GM19395 (cell line): ENCODE results near the gene TSPAN9.

Source experiments
- ATAC-seq: cut with Tn5 transposase; IDR thresholded peaks from one replicate; pipeline ENCODE4 v1.9.1; 2021; ENCODE audit warnings: mild to moderate bottlenecking, moderate library complexity; ENCODE audit not compliant: unreplicated experiment

TSPAN9 gene

DNA sequence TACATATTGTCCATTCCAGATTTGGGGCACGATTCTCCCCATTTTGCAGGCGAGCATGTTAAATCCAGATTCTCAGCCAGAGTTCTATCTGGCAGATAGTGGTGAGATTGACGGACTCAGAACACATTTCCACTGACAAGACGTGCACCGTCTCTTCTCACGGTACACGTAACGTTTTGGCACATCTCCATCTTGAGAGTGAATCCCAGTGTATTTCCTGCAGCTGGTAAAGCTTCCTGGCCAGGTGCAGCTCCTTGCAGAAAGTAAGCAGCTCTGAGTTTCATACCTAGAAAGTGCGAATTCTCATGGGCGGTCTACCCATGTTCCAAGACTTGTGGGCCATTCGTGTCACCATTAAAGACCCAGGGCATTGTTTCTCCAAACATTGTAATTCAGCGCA, 102.6 kb downstream of the TSPAN9 start:
- no peak for ATAC-seq

DNA sequence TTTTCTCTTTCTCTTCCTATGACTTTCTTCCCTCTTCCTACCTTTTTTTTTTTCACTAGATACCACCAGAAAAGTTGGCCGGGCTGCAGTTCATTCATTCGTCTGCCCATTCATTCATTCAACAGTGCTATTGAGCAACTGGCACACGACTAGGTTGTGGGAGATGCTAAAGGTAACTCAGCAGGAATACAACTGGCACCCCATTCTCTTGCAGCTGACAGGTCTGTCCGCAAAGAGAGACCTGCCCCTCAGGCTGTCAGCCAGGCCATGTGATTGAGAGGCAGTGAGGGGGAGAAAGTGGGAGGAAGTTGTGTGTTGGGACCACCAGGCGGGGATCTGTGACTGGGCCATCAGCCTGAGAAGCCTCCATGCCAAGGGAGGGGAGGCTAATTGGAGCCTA, 105.2 kb downstream of the TSPAN9 start:
- ATAC-seq = no peak

- ATAC-seq = no peak
These were observed 107.3 kb downstream of the TSPAN9 start for GRCh38 chr12:3184485-3184884.

DNA sequence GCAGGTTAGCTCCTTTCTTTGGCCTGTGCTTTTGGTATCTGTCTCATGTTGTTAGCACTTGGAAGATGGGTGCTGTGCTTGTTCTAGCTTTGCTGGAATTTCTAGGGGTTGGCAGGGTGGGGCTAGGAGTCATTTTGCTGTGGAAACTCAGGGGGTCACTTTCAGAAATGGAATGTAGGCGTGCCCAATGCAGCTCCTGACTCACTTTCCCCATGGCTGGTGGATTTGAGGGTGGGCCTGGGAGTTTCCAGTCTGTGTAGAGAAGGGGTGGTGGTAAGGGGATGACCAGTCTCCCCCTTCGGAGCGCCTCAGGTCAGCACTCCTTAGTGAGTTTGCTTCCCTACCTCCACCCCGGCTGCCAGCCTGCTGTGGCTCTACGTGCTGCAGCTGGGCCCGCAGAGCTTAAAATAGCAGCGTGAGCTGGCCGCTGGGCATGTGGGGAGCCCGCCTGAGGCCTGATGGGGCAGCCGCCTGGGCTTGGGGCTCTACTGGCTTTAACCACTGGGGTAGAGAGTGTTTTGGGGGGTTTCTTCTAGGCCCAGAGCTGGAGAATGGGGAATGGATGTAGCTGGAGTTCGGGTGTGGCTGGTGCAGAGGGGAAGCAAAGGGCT, 108.2 kb downstream of the TSPAN9 start:
- ATAC-seq = no peak

GRCh38 chr12:3186546-3187215, 109.5 kb downstream of the TSPAN9 start:
- ATAC-seq = no peak

- ATAC-seq = no peak
These were observed 110.9 kb downstream of the TSPAN9 start for GRCh38 chr12:3187846-3188770.

DNA sequence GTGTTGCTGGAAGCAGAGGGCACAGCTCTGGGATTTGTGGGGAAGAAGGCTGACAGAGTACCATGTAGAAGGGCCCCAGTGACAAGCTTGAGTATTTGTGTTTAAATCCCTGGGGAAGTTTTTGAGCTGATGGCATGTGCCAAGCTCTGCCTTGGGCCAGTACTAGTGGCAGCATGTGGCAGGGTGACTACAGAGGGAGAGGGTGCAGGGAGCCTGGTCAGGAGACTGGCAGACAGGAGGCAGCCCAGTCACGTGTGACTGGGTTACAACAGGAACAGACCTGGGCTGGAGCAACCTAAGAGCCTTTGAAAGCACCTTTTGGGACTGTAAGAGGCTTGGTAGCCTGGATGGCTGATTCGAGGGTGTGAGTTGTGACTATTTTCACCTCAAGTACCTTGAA, 112.1 kb downstream of the TSPAN9 start:
- no peak for ATAC-seq

DNA sequence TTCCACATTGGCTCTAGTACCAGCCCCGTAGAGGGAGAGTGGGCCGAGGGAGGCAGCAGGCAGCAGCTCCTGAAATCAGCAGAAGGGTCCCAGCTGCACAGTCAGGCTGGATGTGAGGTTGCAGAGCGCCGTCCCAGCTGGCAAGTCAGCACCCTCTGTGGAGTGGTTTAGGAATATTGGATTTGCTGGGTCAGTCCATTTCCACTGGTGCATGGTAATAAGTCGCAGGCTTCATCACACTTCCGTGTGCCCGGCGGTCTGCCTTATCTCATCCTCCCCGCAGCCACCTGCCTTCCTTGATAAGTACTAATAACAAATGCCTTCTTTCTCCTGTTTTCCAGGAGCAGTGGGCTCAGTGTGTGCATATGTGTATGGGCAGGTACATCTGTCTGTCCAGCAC, 112.9 kb downstream of the TSPAN9 start:
- no peak for ATAC-seq

GRCh38 chr12:3191450-3191849, 114.3 kb downstream of the TSPAN9 start:
- no peak for ATAC-seq

- no peak for ATAC-seq
These were observed 115.0 kb downstream of the TSPAN9 start for GRCh38 chr12:3192221-3192620.

DNA sequence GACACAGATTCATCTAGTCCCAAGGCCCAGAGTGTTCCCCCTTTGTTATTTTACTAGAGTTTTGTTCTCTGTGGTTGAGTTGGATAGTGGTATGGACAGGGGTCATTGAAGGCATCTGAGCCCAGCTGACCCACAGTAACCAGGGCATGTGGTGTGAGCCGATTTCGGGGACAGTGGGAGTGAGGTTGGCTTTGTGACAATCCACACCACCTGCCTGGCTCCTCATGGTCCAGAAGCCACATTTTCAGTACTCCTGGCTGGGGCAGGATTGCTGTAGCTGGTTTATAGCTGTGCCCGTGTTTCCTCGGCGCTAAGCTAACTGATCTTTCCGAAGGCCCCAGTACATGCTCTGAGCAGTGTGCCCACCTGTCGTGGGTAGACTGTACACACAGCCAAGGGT, 116.0 kb downstream of the TSPAN9 start:
- ATAC-seq = no peak

DNA sequence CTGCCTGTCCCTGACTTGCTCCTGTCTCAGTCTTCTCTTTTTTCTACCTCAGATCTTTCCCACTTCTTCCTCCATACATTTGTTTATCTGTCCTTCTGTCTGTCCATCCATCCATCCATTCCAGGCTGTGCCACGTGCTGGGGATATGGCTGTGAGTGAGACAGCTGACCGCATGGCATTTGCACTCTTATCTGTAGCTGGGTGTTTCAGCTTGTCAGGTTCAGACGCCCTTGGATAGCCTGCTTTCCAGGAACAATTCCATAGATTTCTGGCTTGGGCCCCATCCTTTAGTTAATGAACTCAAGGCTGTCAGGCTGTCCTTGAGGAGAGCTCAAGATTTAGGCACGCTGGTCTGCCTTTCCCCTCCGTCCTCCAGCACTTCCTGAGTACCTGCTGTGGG, 116.6 kb downstream of the TSPAN9 start:
- ATAC-seq = no peak

GRCh38 chr12:3195337-3195736, 118.2 kb downstream of the TSPAN9 start:
- ATAC-seq = no peak

- ATAC-seq = no peak
These were observed 118.8 kb downstream of the TSPAN9 start for GRCh38 chr12:3195859-3196483.

- no peak for ATAC-seq
These were observed 119.3 kb downstream of the TSPAN9 start for GRCh38 chr12:3196488-3196887.

- ATAC-seq = no peak
These were observed 120.1 kb downstream of the TSPAN9 start for GRCh38 chr12:3197131-3197818.

DNA sequence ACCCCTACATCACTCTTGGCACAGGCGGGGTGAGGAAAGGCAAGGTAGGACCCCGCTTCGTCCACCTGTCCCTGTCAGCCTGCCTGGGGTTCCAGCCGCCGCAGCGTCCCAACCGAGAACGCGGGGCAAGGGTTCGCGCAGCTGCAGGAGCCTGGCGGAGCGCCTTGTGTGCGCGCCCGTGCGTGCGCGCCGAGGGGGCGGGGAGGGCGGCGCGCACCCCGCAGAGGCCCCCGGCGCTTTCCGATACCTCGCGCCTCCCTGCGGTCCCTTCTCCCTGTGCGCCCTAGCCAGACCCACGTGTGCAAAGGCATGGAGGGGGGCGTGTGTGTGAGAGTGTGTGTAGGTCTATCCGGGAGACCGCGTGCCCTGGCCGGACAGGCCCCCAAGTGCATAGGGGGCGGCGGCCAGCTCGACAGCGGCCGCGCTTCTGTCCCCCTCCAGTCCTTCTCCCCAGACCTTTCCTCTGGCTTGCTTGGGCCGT, 122.4 kb downstream of the TSPAN9 start:
- ATAC-seq = no peak

DNA sequence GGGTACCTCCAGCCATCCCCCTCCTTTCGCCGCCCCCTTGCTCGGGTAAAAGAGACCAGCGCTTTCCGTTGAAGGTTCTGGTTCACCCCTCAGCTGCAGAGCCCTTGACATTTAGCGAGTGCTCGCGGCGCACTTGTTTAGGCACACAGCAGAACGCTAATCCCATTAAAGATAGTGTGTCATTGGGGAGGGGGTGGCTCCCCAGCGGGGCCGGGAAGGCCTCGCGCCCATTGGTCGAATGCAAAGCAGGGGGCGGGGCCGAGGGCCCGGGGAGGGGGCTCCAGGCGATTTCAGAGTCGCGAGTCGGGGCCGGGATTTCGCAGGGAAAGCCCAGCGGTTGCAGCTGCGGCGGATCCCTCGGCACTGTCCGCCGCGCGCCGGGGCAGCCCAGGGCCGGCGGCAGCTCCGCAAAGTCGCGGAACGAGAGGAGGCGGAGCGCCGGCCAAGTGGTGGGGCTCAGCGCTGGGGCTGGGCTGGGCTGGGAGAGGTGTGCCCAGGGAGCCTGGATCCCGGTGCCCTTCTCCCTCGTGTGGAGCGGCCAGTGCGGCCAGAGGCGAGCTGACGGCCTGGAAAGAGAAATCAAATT, 122.9 kb downstream of the TSPAN9 start:
- no peak for ATAC-seq

DNA sequence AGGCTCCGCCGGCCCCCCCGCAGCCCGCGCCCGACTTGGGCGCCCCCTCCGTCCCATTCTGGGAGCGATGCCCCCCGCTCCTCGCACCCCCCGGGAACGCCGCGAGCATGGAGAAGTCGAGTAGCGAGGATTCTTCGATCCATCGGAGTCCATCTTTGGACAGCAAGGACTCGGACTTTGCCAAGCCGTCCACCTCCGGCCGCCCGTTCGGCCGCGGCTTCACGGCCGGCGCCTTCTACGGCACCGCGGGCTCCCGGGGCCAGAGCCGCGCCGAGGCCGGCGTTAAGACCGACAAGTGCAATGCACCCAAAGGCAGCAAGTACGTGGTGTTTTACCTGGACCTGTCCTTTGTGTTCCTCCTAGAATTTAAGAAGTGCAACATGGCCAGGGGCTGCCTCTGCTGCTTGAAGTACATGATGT, 123.6 kb downstream of the TSPAN9 start:
- no peak for ATAC-seq

- no peak for ATAC-seq
These were observed 124.3 kb downstream of the TSPAN9 start for GRCh38 chr12:3201339-3202051.
